ENCODE data around the gene TRIM64. TPM values are rescaled to one million over a fixed set of nuclear protein-coding genes. Genes with fewer than 3 reads are reported as not detected.
A peak's percentile ranks its signal among the peaks of the same experiment; 100 is the strongest.
"Not testable (repeated sequence)": the region's sequence is repeated elsewhere in the genome, so short reads cannot be mapped to it uniquely, and the experiment has no call there.

TRIM64 gene, protein sequence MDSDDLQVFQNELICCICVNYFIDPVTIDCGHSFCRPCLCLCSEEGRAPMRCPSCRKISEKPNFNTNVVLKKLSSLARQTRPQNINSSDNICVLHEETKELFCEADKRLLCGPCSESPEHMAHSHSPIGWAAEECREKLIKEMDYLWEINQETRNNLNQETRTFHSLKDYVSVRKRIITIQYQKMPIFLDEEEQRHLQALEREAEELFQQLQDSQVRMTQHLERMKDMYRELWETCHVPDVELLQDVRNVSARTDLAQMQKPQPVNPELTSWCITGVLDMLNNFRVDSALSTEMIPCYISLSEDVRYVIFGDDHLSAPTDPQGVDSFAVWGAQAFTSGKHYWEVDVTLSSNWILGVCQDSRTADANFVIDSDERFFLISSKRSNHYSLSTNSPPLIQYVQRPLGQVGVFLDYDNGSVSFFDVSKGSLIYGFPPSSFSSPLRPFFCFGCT
- polyA plus RNA-seq (2014; cell fraction: cytosol; rRNA removed): not detected in 2 replicates
- polyA plus RNA-seq (2014; cell fraction: nucleus; rRNA removed): not detected in 2 replicates

DNA sequence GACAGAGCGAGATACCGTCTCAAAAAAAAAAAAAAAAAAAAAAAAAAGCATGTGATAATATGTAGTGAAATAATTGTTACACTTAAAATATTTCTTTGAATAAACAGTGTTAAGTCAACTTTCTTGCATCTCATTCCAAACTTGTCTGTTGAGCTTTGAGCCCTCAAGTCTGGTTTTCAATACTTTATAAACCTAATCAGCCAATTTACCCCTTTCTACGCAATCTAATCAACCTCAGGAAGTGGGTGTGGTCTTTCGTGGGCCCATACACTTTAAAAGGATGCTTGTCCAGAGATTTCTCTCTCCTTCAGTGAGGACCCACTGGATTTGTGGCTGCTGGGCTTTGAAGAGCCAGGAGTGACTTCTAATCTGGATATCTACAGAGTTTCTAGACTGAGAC, at the start of gene TRIM64:
Gene TRIM64, plus strand, starts transcription at position 301 of the 400 bp plus-strand sequence. CDS start 2,467 bp downstream, outside the sequence.
- DNase-seq (ENCODE audit: low spot score): not testable (repeated sequence)

DNA sequence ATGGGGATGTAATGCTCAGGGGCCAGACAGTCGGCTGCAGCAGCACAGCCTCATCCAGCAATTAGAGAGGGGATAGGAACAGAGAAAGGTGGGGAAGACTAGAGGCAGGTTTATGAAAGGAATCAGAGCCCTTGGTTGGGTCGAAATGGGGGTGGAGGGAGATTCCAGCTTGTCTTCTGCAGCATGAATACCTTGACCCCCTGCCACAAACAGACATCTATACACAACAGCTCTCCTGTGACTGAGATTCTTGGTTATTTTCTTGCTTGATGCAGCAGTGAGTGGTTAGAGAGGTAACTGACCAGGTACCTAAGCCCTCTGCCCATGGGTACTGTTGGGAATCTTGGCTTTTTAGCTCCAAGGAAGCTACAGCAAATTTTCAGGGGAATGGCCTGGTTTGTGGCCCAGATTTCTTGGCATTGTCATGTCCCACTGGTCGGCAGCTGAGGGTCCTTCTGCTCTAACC, 43.6 kb upstream of the TRIM64 start, which contains the start of gene TRIM49D1:
Gene TRIM49D1, minus strand, starts transcription at position 51 of the 466 bp plus-strand sequence. CDS start 4,535 bp downstream, outside the sequence.
- DNase-seq (ENCODE audit: low spot score): peak; percentile 0

DNA sequence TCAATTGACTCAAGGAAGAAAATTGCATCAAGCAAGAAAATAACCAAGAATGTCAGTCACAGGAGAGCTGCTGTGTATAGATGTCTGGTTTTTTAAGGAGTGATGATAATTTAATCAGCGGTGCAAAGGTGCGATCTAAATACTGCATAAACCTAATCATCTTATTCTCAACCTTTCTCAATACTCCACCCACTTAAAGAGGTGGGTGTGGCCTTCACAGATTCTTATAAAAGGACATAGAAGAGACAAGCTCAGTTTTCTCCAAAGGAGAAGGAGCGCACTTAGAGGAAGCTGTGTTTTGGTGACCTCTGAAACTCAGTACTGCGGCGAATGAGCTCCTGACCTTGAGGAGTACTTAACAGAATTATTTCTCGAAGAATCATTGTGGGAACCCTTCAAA, 42.1 kb upstream of the TRIM64 start, which contains the start of gene TRIM49D2:
Gene TRIM49D2, plus strand, starts transcription at position 301 of the 400 bp plus-strand sequence. CDS start 2,698 bp downstream, outside the sequence.
- DNase-seq (ENCODE audit: low spot score): not testable (repeated sequence)

DNA sequence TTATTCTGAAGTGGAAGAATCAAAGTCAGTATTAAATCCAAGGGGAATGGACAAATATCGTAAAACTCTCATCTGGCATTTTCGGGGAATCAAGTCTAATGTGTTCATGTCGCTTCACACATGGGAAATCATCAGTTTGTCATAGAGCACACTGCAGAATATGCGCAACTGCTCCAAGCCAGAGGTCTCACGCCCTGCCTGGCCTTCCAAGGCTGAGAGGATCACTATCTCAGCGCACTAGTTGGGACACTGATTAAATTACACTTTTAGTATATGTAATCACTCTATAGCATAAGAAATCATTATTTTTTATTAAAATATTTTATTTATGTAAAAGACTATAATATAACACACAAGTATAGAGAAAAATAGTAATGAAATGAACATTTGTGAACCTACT, 5.0 kb upstream of the TRIM64 start:
- DNase-seq (ENCODE audit: low spot score): not testable (repeated sequence)

Small RNA genes within 50 kb of the gene (small RNA-seq; reads per million reads assigned to genes)
- gene AP004607.1: 0 reads per million in 2 experiments
